ENCODE measurements around the gene KREMEN2. TPM values are rescaled to one million over a fixed set of nuclear protein-coding genes. Genes with fewer than 3 reads are reported as not detected.

KREMEN2 gene
- total RNA-seq, 1 donor from 2014 or later, result not detected

- no peak overlapping the region for H3K27ac Mint-ChIP-seq (ENCODE audit: unreplicated experiment)
- H3K4me3 Mint-ChIP-seq (ENCODE audit: unreplicated experiment), result no peak overlapping the region
- H3K27me3 Mint-ChIP-seq (ENCODE audit: unreplicated experiment), result peaks cover 7% of the 10 kb centered on the region
- peaks cover 8% of the 10 kb centered on the region for H3K4me1 Mint-ChIP-seq (ENCODE audit: unreplicated experiment)
- no peaks in the 10 kb centered on the region for H3K36me3 Mint-ChIP-seq (ENCODE audit: low read depth, unreplicated experiment)
- H3K9me3 Mint-ChIP-seq (ENCODE audit: unreplicated experiment), result no peaks in the 10 kb centered on the region
- TF ChIP-seq CTCF (IDR thresholded peaks at IDR 0.05; ENCODE audit: unreplicated experiment), result no peak
- DNase-seq (ENCODE audit: low spot score), result no peak
These were observed 9.3 kb upstream of the KREMEN2 start for GRCh38 chr16:2954656-2955381.

GRCh38 chr16:2955438-2955778 is 8.7 kb upstream of the KREMEN2 start:
- Mint-ChIP-seq H3K4me1 (ENCODE audit: unreplicated experiment) (peaks cover 10% of the 10 kb centered on the region), H3K4me3 (ENCODE audit: unreplicated experiment) (no peak overlapping the region), H3K9me3 (ENCODE audit: unreplicated experiment) (no peaks in the 10 kb centered on the region), H3K36me3 (ENCODE audit: low read depth, unreplicated experiment) (no peaks in the 10 kb centered on the region), H3K27me3 (ENCODE audit: unreplicated experiment) (peaks cover 7% of the 10 kb centered on the region), H3K27ac (ENCODE audit: unreplicated experiment) (no peak overlapping the region)
- DNase-seq (ENCODE audit: low spot score), result no peak
- TF ChIP-seq CTCF (IDR thresholded peaks at IDR 0.05; ENCODE audit: unreplicated experiment), result no peak

- H3K27ac Mint-ChIP-seq (ENCODE audit: unreplicated experiment), result no peak overlapping the region
- H3K36me3 Mint-ChIP-seq (ENCODE audit: low read depth, unreplicated experiment), result no peaks in the 10 kb centered on the region
- no peaks in the 10 kb centered on the region for H3K9me3 Mint-ChIP-seq (ENCODE audit: unreplicated experiment)
- DNase-seq (ENCODE audit: low spot score), result no peak
- no peak overlapping the region for H3K4me3 Mint-ChIP-seq (ENCODE audit: unreplicated experiment)
- H3K27me3 Mint-ChIP-seq (ENCODE audit: unreplicated experiment), result peaks cover 4% of the 10 kb centered on the region
- peaks cover 10% of the 10 kb centered on the region for H3K4me1 Mint-ChIP-seq (ENCODE audit: unreplicated experiment)
- no peak for TF ChIP-seq CTCF (IDR thresholded peaks at IDR 0.05; ENCODE audit: unreplicated experiment)
These were observed 8.1 kb upstream of the KREMEN2 start for GRCh38 chr16:2955779-2956578.

GRCh38 chr16:2956579-2956956 is 7.5 kb upstream of the KREMEN2 start:
- H3K27ac Mint-ChIP-seq (ENCODE audit: unreplicated experiment), result no peak overlapping the region
- no peak for DNase-seq (ENCODE audit: low spot score)
- H3K27me3 Mint-ChIP-seq (ENCODE audit: unreplicated experiment), result peaks cover 4% of the 10 kb centered on the region
- H3K4me1 Mint-ChIP-seq (ENCODE audit: unreplicated experiment), result peaks cover 10% of the 10 kb centered on the region
- no peaks in the 10 kb centered on the region for H3K9me3 Mint-ChIP-seq (ENCODE audit: unreplicated experiment)
- H3K36me3 Mint-ChIP-seq (ENCODE audit: low read depth, unreplicated experiment), result no peaks in the 10 kb centered on the region
- TF ChIP-seq CTCF (IDR thresholded peaks at IDR 0.05; ENCODE audit: unreplicated experiment), result no peak
- no peak overlapping the region for H3K4me3 Mint-ChIP-seq (ENCODE audit: unreplicated experiment)

- no peak for DNase-seq (ENCODE audit: low spot score)
- peaks cover 7% of the 10 kb centered on the region for H3K4me1 Mint-ChIP-seq (ENCODE audit: unreplicated experiment)
- no peaks in the 10 kb centered on the region for H3K9me3 Mint-ChIP-seq (ENCODE audit: unreplicated experiment)
- no peaks in the 10 kb centered on the region for H3K36me3 Mint-ChIP-seq (ENCODE audit: low read depth, unreplicated experiment)
- H3K27ac Mint-ChIP-seq (ENCODE audit: unreplicated experiment), result no peak overlapping the region
- TF ChIP-seq CTCF (IDR thresholded peaks at IDR 0.05; ENCODE audit: unreplicated experiment), result no peak
- no peak overlapping the region for H3K4me3 Mint-ChIP-seq (ENCODE audit: unreplicated experiment)
- peaks cover 12% of the 10 kb centered on the region for H3K27me3 Mint-ChIP-seq (ENCODE audit: unreplicated experiment)
These were observed 4.9 kb upstream of the KREMEN2 start for GRCh38 chr16:2959206-2959605.

All from endothelial cell (in vitro differentiated cells).